GM18508 (cell line): ENCODE data around the gene ADK.
"Not testable (repeated sequence)": the region's sequence is repeated elsewhere in the genome, so short reads cannot be mapped to it uniquely, and the experiment has no call there.

Experiments used
- ATAC-seq: cut with Tn5 transposase; IDR thresholded peaks from one replicate; pipeline ENCODE4 v1.9.1; 2021; ENCODE audit warnings: moderate number of reproducible peaks; ENCODE audit not compliant: insufficient read depth, unreplicated experiment

Gene ADK

DNA sequence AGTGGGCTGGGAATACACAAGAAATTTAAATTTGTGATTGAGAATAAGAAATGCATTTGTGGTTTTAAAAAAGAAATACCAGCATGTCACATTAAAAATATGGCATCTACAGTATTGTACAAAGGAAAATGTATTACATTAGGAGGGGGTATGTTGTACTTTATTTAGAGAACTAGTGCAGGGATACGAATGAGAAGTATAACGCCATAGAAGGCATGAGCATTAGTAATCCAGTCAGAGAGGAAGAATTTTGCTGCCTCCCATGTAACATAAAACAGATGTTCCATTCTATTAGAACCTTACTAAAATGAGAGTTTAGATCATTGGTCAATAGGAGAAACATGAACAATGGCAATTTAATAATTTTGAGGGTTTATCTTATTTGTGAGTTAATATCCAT, 182.2 kb downstream of the ADK start:
- ATAC-seq: no peak

DNA sequence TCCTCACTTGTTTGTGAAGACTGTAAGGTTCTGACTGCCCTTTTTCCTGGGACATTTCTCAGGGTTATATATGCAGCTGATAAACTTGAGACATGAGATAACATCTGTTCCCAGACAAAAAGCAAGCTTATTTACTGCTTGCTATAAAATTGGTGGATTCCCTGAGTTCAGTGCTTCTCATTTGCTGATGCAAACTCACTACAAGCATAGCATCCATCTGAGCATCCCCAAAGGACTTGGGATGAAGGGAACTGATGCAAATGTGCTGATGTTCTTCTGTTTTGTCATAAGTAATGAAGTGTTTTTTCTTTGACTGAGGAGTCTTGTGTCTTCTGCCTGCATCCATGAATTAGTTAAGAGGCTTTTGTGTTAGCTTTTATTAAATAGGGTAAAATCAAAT, 183.2 kb downstream of the ADK start:
- no peak for ATAC-seq

DNA sequence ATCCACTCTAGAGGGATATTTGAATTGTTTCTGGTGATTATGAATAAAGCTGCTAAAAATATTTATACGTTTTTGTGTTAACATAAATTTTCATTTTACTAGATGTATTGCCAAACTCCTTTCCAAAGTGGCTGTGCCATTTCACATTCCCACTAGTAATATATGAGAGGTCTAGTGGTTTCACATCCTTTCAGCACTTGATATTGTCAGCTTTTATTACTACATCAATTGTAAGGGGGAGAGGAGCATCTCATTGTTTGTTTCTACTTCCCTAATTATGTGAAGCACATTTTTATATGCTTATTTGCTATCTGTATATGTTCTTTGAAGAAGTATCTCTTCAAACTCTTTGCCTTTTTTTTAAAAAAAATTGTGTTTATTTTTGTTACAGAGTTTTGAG, 184.5 kb downstream of the ADK start:
- no peak for ATAC-seq

DNA sequence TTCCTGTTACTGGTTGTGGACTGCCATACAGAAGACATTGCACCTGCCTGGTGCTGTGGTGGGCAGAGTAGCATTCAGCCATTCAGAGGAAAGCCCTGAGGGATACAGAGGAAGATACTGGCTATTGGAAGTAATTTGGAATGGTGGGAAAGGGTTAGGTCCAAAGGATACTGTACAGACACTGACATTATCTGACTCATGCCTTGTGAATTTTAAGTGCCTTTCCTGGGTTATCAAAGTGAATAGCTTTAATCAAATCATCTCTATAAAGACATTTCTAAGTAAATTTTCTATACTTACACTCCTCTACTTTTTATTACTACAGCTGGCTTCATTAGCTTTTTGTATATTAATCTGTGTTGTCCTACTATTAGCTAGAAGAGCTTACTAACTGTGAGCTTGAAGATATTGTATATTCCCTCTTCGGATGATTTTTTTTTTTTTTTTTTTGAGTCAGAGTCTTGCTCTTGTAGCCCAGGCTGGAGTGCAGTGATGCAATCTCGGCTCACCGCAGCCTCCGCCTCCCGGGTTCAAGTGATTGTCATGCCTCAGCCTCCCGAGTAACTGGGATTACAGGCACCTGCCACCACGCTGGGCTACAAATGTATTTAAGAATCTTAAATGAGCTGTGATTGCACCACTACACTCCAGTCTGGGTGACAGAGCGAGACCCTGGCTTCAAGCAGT, 186.5 kb downstream of the ADK start:
- no peak for ATAC-seq

DNA sequence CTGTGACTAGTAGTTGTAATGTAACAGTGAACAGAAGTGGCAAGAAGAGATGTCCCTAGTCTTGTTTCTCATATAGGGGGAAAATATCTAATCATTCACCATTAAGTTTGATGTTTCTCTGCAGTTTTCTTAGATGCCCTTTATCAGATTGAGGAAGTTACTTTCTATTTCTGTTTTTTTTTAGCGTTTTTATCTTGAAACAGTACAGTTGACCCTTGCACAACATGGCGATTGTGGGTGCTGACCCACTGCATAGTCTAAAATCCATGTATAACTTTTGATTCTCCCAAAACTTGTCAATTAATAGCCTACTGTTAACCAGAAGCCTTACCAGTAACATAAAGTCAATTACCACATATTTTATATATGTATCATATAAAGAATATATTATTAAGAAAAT, 192.0 kb downstream of the ADK start:
- no peak for ATAC-seq

DNA sequence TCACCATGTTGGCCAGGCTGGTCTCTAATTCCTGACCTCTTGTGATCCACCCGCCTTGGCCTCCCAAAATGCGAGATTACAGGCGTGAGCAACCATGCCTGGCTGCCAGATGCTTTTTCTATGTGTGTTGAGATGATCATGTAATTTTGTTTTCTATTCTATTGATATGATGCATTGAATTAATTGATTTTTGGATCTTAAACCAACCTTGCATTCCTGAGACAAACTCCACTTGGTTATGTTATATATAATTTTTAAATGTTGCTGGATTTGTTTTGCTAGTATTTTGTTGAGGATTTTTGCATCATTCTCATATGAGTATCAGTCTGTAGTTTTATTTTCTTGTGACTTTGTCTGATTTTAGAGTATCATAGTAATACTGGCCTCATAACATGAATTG, 192.8 kb downstream of the ADK start:
- no peak for ATAC-seq

DNA sequence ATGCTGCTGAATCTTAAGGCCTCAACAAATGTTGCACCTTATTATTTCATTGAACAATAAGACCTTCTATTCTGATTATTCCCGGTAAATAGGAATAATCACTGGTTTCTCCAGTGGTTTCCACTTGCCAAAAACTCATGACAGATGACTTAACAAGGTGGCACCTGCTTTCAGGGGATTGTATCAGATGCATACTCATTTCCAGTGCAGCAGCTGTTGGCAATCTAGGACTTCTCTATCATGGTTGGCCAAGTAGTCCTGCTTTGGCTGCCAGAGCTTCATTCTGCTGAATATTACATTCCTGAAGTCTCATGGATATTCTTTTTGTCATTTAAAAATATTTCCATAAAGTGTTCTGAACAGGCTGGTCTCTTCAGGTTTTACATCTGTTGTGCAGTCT, 193.3 kb downstream of the ADK start:
- ATAC-seq: no peak

DNA sequence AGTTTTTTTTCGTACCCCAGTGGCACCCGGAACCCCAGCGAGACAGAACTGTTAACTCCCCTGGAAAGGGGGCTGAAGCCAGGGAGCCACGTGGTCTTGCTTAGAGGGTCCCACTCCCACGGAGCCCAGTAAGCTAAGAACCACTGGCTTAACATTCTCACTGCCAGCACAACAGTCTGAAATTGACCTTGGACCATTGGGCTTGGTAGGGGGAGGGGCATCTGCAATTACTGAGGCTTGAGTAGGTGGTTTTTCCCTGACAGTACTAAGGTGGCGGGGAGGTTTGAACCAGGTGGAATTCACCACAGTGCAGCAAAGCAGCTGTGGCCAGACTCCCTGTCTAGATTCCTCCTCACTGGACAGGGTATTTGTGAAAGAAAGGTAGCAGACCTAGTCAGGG, 196.5 kb downstream of the ADK start:
- no peak for ATAC-seq

DNA sequence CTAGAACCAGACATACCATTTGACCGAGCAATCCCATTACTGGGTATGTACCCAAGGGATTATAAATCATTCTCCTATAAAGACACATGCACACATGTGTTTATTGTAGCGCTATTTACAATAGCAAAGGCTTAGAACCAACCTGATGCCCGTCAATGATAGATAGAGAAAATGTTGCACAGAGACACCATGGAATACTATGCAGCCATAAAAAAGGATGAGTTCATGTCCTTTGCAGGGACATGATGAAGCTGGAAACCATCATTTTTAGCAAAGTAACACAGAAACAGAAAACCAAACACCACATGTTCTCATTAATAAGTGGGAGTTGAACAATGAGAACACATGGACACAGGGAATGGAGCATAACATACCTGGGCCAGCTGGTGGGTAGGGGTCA, 202.0 kb downstream of the ADK start:
- not testable (repeated sequence) for ATAC-seq

DNA sequence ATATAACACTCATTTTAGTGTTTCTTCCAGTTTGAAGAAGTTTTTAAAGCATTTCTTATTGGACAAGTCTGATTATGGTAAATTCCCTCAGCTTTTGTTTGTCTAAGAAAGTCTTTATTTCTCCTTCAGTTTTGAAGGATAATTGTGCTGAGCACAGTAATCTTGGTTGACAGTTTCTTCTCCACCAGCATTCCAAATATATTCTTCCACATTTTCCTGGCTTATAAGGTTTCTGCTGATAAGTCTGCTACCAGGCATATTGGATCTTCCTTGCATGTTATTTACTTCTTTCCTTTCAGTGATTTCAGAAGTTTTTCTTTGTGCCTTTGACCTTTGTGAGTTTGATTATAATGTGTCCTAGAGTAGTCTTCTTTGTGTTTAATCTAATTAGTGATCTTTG, 210.7 kb downstream of the ADK start:
- no peak for ATAC-seq

DNA sequence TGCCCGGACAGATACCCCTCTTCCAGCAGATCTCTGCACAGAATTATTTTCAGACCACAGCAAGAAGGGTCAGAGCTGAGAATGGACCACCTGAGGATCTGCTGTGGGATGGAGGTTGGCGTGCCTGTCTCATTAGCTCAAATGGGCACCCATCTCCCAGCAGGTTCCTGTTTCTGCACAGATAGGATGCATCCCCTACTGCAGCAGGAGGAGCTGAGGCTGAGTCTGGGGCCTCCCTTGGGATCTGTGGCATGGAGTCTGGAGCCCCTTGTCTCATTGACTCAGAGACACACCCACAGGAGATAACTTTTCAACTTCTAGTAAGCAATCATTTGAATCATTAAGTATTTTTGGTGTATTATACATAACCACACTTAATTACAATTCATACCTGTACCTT, 212.7 kb downstream of the ADK start:
- no peak for ATAC-seq

DNA sequence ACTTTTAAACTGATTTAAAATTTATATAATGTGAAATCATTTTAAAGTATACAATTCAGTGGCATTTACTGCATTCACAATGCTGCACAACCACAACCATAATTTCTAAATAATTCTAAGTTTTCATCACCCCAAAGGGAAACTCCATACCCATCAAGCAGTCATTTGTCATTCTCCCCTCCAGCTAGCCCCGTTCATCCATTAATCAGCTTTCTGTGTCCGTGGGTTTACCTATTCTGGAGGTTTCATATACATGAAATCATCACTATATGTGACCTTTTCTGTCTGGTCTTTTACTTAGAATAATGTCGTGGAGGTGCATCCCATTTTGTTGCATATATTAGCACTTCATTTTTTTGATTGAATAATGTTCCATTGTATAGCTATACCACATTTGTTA, 214.1 kb downstream of the ADK start:
- no peak for ATAC-seq

DNA sequence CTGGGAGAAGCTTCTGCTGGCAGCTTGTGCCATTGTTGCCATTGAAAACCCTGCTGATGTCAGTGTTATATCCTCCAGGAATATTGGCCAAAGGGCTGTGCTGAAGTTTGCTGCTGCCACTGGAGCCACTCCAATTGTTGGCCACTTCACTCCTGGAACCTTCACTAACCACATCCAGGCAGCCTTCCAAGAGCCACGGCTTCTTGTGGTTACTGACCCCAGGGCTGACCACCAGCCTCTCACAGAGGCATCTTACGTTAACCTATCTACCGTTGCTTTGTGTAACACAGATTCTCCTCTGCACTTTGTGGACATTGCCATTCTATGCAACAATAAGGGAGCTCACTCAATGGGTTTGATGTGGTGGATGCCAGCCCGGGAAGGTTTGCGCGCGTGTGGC, 220.7 kb downstream of the ADK start:
- no peak for ATAC-seq

DNA sequence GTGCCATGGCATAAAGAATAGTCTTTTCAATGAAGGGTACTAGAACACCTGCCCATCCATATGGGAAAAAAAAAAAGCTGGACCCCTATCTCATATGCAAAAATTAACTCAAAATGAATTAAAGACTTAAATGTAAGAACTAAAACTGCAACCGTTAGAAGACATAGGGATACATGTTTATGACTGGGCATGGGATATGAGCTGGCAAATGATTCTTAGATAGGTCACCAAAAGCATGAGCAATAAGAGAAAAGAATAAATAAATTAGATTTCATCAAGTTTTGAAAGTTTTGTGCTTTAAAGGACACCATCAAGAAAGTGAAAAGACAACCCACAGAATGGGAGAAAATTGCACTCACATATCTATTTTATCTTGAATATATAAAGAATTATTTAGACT, 222.0 kb downstream of the ADK start:
- no peak for ATAC-seq

DNA sequence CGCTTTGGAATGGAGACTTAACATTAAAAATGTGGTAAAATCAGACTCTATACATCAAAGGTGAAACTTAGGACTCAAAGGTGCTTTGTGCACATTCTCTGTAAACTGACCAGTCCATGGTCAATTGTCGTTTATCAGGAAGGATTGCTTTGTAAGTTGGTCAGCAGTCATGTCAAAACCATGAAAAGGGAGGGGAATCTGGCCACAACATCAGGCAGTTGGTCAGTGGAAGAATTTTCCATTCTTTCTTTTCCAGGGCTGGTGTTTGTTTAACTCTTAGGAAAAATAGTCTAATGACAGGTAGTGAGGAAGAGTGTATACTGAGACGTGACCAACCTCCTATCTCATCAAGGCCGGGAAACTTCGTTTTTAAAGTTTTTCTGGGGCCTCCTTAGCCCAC, 226.5 kb downstream of the ADK start:
- no peak for ATAC-seq

DNA sequence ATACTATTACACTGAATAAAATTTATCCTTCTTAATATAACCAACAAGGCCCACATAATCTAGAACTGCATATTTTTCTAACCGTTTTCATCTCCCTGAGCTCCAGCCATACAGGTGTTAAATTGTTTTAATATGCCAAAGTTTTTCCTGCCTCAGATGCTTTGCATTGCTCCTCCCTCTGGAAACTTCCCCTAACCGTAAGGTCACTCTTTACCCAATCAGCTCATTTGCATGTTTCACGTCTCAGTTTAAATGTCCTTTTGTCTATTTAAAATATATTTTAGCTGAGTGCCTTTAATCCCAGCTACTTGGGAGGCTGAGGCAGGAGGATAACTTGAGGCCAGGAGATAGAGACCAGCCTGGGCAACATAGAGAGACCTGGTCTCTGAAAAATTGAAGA, 228.5 kb downstream of the ADK start:
- ATAC-seq: no peak

DNA sequence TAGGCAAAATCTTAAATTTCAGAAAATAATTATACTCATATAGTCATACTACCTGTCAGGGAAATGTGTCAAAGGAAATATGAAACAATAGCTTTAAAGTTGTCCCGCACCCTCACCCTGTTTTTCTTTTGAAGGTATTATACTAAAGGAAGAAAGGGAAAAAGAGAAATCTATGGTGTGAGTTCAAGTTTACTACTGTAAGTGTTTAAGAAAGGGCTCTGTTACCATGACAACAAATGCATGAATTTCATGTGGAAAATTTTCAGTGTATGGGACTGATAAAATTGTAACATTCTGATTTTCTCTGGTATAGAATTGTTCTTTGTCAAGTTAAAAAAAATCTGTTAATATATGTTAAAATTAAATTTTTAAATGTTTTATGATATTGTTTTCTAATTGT, 229.8 kb downstream of the ADK start:
- ATAC-seq: no peak

DNA sequence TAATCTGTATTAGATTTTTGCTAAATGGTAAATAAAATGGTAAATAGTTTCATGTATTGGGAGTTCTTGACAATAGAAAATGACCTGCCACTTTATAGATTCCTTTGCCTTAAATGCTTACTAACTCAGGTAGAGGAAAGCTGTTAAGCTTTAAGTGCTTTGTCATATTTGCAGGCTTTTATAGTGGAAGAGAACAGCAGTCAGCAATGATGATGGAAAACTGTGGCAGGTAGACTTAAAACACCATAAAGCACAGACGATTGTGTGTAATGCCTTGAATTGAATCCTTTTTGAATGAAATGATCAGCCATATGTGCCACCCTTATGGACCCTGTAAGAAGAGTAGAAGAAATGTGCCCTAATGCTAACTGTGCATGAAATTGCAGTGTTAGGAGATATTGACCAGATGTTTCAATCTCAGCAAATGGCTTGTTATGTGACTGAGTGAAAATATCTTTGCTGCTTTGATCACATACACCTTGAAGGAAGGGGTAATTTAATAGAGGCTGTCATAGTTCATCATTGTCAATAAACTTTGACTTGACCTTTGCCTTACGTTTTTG, 230.4 kb downstream of the ADK start:
- no peak for ATAC-seq

DNA sequence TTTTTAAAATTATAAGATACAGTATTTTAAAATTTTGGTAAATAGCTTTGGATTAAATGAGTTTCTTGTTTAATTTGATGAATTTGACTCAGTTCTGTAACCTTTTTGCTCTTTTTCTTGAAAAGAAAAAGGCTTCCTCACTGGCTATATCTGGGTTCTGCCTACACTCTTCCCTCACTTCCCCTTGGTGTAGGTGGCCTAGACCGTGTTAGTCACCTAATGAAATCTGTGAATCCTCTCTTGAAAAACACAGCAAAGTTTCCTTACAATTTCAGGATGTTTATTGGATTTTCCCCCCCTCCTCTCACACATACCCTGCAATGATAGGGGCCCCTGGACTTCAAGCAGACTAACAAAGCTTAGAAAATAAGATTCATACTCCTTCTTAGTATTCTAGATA, 231.6 kb downstream of the ADK start:
- ATAC-seq: no peak

DNA sequence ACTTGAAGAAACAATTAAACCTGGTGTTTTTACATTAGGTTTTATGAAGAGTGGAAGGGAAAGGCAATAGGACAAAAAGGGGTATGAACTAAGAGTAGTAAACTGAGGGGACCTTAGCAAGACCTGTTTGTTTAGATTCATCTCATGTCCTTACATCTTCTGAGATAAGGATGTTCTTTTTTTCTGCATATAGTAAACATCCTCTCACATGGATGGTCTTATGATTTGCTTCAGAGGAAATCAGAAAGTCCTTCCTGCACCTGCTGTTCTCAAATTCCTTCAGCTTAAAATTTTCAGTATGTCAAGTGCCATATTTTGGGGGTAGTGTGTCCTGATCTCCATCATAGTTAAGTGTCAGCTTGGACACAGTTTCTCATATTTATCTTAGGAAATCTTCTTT, 232.6 kb downstream of the ADK start:
- ATAC-seq: no peak

DNA sequence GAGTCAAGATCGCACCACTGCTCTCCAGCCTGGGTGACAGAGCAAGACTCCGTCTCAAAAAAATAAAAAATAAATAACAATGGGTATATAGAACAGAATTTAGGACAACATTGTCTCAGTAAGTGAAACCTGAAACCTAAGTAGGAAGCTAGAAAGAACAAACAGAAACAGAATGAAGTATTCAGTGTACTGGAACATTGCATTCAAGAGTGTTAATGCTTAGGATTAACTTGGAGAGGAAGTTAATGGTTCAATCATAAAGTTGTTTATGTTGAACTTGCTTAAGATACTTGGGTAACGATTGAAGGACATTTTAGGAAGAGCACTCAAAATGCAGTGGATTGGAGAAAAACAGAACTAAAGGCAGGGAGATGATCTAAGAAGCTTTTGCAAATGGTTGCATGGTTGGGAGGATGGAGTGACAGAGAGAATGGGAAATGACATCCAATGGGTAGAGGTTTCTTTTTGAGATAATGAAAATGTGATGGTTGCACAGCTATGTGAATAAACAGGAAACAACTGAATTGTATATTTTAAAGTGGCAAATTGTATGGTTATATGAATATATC, 233.7 kb downstream of the ADK start:
- ATAC-seq: no peak

DNA sequence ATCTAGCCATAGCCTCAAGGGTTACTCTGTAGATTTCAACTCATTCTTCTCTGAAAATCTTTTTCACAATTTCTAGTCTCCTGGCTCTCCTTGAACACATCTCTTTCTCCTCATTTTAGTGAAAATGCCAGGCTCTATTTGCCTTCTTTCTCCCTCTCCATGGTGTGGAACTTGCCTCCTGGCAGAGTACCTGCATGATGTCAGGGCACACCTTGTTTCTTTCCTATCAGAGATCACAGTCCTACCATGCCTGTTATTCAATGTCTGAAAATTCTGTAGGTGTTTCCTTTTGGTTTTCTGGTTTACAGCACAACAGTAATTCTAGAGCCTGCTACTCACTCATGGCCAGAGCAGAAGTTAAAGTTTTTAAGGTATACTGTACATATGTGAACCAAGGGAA, 237.8 kb downstream of the ADK start:
- no peak for ATAC-seq
